HCT116 (cell line): ENCODE measurements around the gene MATR3. TPM values are rescaled to one million over a fixed set of nuclear protein-coding genes. Genes with fewer than 3 reads are reported as not detected.

Source experiments
- ATAC-seq: fragments of 200-7000 bp; cut with Tn5 transposase; 2 replicates; pipeline ENCODE4 v1.9.1; 2020; ENCODE audit warnings: mild to moderate bottlenecking, moderate library complexity
- BruUV-seq: library from RNA; stranded (reverse); fragments of 400-500 nt; replicated peaks from 2 replicates; lab custom pipeline; 2021; lab: Mats Ljungman, UMichigan
- CTCF ChIA-PET: fragments of 300-600 bp; sonication (Branson Sonifier 250); formaldehyde crosslinking; loops from one replicate; lab custom pipeline; 2021; ENCODE audit warnings: antibody characterized with exemption; lab: Charles Lee
- POLR2A ChIA-PET: fragments of 300-600, 350-600 bp; sonication (Branson Sonifier 250); formaldehyde crosslinking; loops from one replicate; lab custom pipeline; 2021; ENCODE audit warnings: antibody characterized with exemption; lab: Charles Lee
- RAD21 ChIA-PET, 2 experiments: fragments of 300-600 bp; sonication (Branson Sonifier 250); formaldehyde crosslinking; loops; one replicate each; lab custom pipeline; 2023; ENCODE audit warnings: low total read pairs in 2 of 2; ENCODE audit not compliant: uncharacterized antibody in 2 of 2, unreplicated experiment in 2 of 2, low non-redundant PET in 1 of 2; lab: Charles Lee
- DNase-seq: peaks from one replicate; pipeline ENCODE4 v3.0.0-alpha.2; 2010; ENCODE audit warnings: low read depth, low spot score
- H2AFZ ChIP-seq: fragments of 200-600 bp; shearing (Covaris generic), sonication (generic); 2 replicates; pipeline ENCODE4 v1.6.1; 2017; ENCODE audit warnings: low read depth, mixed run types, mixed read lengths, antibody characterized with exemption, low read length; ENCODE audit not compliant: poor library complexity, severe bottlenecking
- H3K27ac ChIP-seq: 2 replicates; pipeline ENCODE4 v1.5.1; 2012; ENCODE audit warnings: low read depth, low read length
- H3K27me3 ChIP-seq: fragments of 200-600 bp; sonication (generic); 2 replicates; pipeline ENCODE4 v1.6.1; 2016; ENCODE audit warnings: mixed run types, low read length, mixed read lengths; ENCODE audit not compliant: insufficient read depth
- H3K36me3 ChIP-seq, 2 experiments: fragments of 200-500 bp in 1 of 2; fragments of 200-600 bp in 1 of 2; sonication (Bioruptor generic) in 1 of 2; sonication (generic) in 1 of 2; 2 replicates each; pipeline versions ENCODE4 v1.5.1 to v1.6.1; 2014 to 2016; ENCODE audit warnings: low read length in 2 of 2, inconsistent platforms in 1 of 2, mixed read lengths in 1 of 2, mixed run types in 1 of 2; ENCODE audit not compliant: insufficient read depth in 2 of 2, control insufficient read depth in 1 of 2
- H3K4me1 ChIP-seq, 2 experiments: fragments of 200-600 bp in 1 of 2; sonication (generic) in 1 of 2; 2 replicates each; pipeline versions ENCODE4 v1.5.1 to v1.6.1; 2012 to 2017; ENCODE audit warnings: low read length in 2 of 2, inconsistent platforms in 1 of 2, mild to moderate bottlenecking in 1 of 2, mixed read lengths in 1 of 2, mixed run types in 1 of 2, moderate library complexity in 1 of 2; ENCODE audit not compliant: insufficient read depth in 2 of 2, control insufficient read depth in 1 of 2
- H3K4me2 ChIP-seq: fragments of 200-600 bp; sonication (generic); 2 replicates; pipeline ENCODE4 v1.6.1; 2017; ENCODE audit warnings: mixed run types, low read length, mixed read lengths
- H3K4me3 ChIP-seq, 2 experiments: fragments of 200-600 bp in 1 of 2; sonication (generic) in 1 of 2; replicated peaks in 1 of 2; 2 replicates each; pipeline ENCODE4 v1.5.1; 2011 to 2016; ENCODE audit warnings: low read length in 2 of 2, control low read depth in 1 of 2, low read depth in 1 of 2, mild to moderate bottlenecking in 1 of 2, mixed read lengths in 1 of 2, mixed run types in 1 of 2
- H3K79me2 ChIP-seq: fragments of 200-600 bp; sonication (generic); 2 replicates; pipeline ENCODE4 v1.6.1; 2017; ENCODE audit warnings: mild to moderate bottlenecking, mixed run types, low read length, moderate library complexity, mixed read lengths; ENCODE audit not compliant: insufficient read depth
- H3K9ac ChIP-seq: fragments of 200-600 bp; sonication (generic); 2 replicates; pipeline ENCODE4 v1.6.1; 2016; ENCODE audit warnings: low read length, mixed read lengths
- H3K9me2 ChIP-seq: fragments of 200-600 bp; sonication (generic), shearing (Covaris generic); 2 replicates; pipeline ENCODE4 v1.6.1; 2017; ENCODE audit warnings: mixed run types, mild to moderate bottlenecking, moderate library complexity; ENCODE audit not compliant: insufficient read depth
- H3K9me3 ChIP-seq, 2 experiments: fragments of 200-500 bp in 1 of 2; fragments of 200-600 bp in 1 of 2; sonication (Bioruptor generic) in 1 of 2; sonication (generic) in 1 of 2; 2 replicates each; pipeline ENCODE4 v1.6.1; 2014 to 2017; ENCODE audit warnings: low read length in 2 of 2, mixed read lengths in 2 of 2, inconsistent platforms in 1 of 2, low read depth in 1 of 2, mild to moderate bottlenecking in 1 of 2, mixed run types in 1 of 2, moderate library complexity in 1 of 2; ENCODE audit not compliant: control insufficient read depth in 1 of 2, insufficient read depth in 1 of 2
- H4K20me1 ChIP-seq: fragments of 200-600 bp; sonication (generic), shearing (Covaris generic); 2 replicates; pipeline ENCODE4 v1.6.1; 2017; ENCODE audit warnings: mixed run types, mild to moderate bottlenecking, moderate library complexity; ENCODE audit not compliant: insufficient read depth
- CTCF ChIP-seq, 3 experiments: fragments of 200-600 bp in 1 of 3; sonication (generic) in 1 of 3; IDR thresholded peaks in 2 of 3; conservative IDR thresholded peaks in 1 of 3; 2 replicates each; pipeline ENCODE4 v1.5.1; 2012 to 2017; ENCODE audit warnings: low read depth in 2 of 3, low read length in 2 of 3, antibody characterized with exemption in 1 of 3, borderline replicate concordance in 1 of 3, control low read depth in 1 of 3, mild to moderate bottlenecking in 1 of 3, mixed read lengths in 1 of 3, mixed run types in 1 of 3, moderate library complexity in 1 of 3; ENCODE audit not compliant: insufficient read depth in 1 of 3
- EGR1 ChIP-seq: IDR thresholded peaks from 2 replicates; pipeline ENCODE4 v1.6.1; 2012; ENCODE audit warnings: low read depth
- EZH2phosphoT487 ChIP-seq: fragments of 200-600 bp; IDR thresholded peaks from 2 replicates; pipeline ENCODE4 v1.6.1; 2018; ENCODE audit warnings: antibody characterized with exemption, borderline replicate concordance
- FOSL1 ChIP-seq: IDR thresholded peaks from 2 replicates; pipeline ENCODE4 v1.6.1; 2012; ENCODE audit warnings: low read depth
- JUND ChIP-seq: IDR thresholded peaks from 2 replicates; pipeline ENCODE4 v1.6.1; 2012
- POLR2A ChIP-seq: IDR thresholded peaks from 2 replicates; pipeline ENCODE4 v1.7.0; 2011; ENCODE audit warnings: borderline replicate concordance; ENCODE audit not compliant: insufficient read depth, insufficient read length; ENCODE audit errors: extremely low read depth
- POLR2AphosphoS5 ChIP-seq: IDR thresholded peaks from 2 replicates; pipeline ENCODE4 v1.6.1; 2011; ENCODE audit warnings: mild to moderate bottlenecking, low read depth, low read length, moderate library complexity
- SIN3A ChIP-seq: IDR thresholded peaks from 2 replicates; pipeline ENCODE4 v1.6.1; 2012; ENCODE audit warnings: low read depth
- SP1 ChIP-seq: IDR thresholded peaks from 2 replicates; pipeline ENCODE4 v1.6.1; 2012; ENCODE audit warnings: low read depth
- SRF ChIP-seq: IDR thresholded peaks from 2 replicates; pipeline ENCODE4 v1.6.1; 2012; ENCODE audit warnings: low read depth
- TCF7L2 ChIP-seq: IDR thresholded peaks from 2 replicates; pipeline ENCODE4 v1.7.0; 2011; ENCODE audit warnings: borderline replicate concordance, inconsistent platforms; ENCODE audit not compliant: insufficient read depth, insufficient read length; ENCODE audit errors: extremely low read depth
- YY1 ChIP-seq: IDR thresholded peaks from 2 replicates; pipeline ENCODE4 v1.6.1; 2011; ENCODE audit warnings: low read length, low read depth, moderate library complexity, mild to moderate bottlenecking; ENCODE audit not compliant: insufficient replicate concordance; ENCODE audit errors: extremely low read depth
- ZFX ChIP-seq: fragments of 450-650 bp; IDR thresholded peaks from 2 replicates; pipeline ENCODE4 v1.6.1; 2017
- ZNF274 ChIP-seq: fragments of 200-500 bp; sonication (Bioruptor generic); IDR thresholded peaks from 2 replicates; pipeline ENCODE4 v1.6.1; 2014; ENCODE audit warnings: mild to moderate bottlenecking, low read depth, low read length, inconsistent platforms
- intact Hi-C: fragments of 100-400 bp; cut with micrococcal nuclease; formaldehyde crosslinking; loops from 2 replicates; pipeline ENCODE4 v1.10.0; 2022
- total RNA-seq: library from RNA; stranded (reverse); gene quantifications from one replicate; pipeline ENCODE4 v1.2.1, GENCODE V29; 2021; ENCODE audit not compliant: unreplicated experiment
- TF ChIP-seq, protein P1 (sequence below): IDR thresholded peaks from 2 replicates; pipeline ENCODE4 v1.6.1; 2011; ENCODE audit warnings: mild to moderate bottlenecking, low read length, moderate library complexity; ENCODE audit not compliant: insufficient replicate concordance; ENCODE audit errors: extremely low read depth
- TF ChIP-seq, protein P2 (sequence below): IDR thresholded peaks from 2 replicates; pipeline ENCODE4 v1.6.1; 2012
- TF ChIP-seq, protein P3 (sequence below): IDR thresholded peaks from 2 replicates; pipeline ENCODE4 v1.6.1; 2012; ENCODE audit warnings: low read depth

The MATR3 gene
- total RNA-seq, 1 experiment from 2014 or later, result 123 TPM

GRCh38 chr5:139369181-139369580 lies 75.6 kb downstream of the MATR3 start:
- BruUV-seq, result TSS peak; percentile 40
- H3K27me3 ChIP-seq, result no peaks in the 10 kb centered on the region

More at GRCh38 chr5:139369181-139369580, 75.6 kb downstream of the MATR3 start:
- CTCF ChIA-PET, result interaction anchor here (1.4 kb wide), 2 partner anchors 27 to 97 kb away, joined by 4 to 6 read pairs; partner anchors contain the start of gene PAIP2
- intact Hi-C loops, result no loop called here
- Histone ChIP-seq H3K9ac (no peak overlapping the region), H4K20me1 (no peaks in the 10 kb centered on the region), H3K36me3 (peaks cover 22 to 28% of the 10 kb centered on the region in 2 experiments; a peak in 3 of 4 replicates), H3K4me3 (no peak overlapping the region), H3K9me2 (no peaks in the 10 kb centered on the region), H3K4me1 (peaks cover 20 to 22% of the 10 kb centered on the region in 2 experiments), H3K9me3 (no peaks in the 10 kb centered on the region), H3K79me2 (0 out of 2 replicates have a peak, but pooled peaks cover under 1% of the 10 kb centered on the region), H3K27ac (no peak overlapping the region)
- RAD21 ChIA-PET, result no interaction called here
- POLR2A ChIA-PET, result no interaction called here
- DNase-seq, result no peak
- TF ChIP-seq, protein P1, sequence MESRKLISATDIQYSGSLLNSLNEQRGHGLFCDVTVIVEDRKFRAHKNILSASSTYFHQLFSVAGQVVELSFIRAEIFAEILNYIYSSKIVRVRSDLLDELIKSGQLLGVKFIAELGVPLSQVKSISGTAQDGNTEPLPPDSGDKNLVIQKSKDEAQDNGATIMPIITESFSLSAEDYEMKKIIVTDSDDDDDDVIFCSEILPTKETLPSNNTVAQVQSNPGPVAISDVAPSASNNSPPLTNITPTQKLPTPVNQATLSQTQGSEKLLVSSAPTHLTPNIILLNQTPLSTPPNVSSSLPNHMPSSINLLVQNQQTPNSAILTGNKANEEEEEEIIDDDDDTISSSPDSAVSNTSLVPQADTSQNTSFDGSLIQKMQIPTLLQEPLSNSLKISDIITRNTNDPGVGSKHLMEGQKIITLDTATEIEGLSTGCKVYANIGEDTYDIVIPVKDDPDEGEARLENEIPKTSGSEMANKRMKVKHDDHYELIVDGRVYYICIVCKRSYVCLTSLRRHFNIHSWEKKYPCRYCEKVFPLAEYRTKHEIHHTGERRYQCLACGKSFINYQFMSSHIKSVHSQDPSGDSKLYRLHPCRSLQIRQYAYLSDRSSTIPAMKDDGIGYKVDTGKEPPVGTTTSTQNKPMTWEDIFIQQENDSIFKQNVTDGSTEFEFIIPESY, result no peak
- no peak for TF ChIP-seq EGR1
- no peak for TF ChIP-seq JUND
- TF ChIP-seq EZH2phosphoT487, result no peak
- TF ChIP-seq SIN3A, result no peak
- TF ChIP-seq CTCF (IDR thresholded peaks at IDR 0.05 in 2 of 3, conservative IDR thresholded peaks at IDR 0.05 in 1 of 3; ENCODE audit: borderline replicate concordance in 1 of 3, insufficient read depth in 1 of 3, low read depth in 2 of 3, low read length in 2 of 3), result no peak
- TF ChIP-seq, protein P2, sequence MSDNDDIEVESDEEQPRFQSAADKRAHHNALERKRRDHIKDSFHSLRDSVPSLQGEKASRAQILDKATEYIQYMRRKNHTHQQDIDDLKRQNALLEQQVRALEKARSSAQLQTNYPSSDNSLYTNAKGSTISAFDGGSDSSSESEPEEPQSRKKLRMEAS, result no peak
- TF ChIP-seq FOSL1, result no peak
- TF ChIP-seq POLR2AphosphoS5, result no peak
- TF ChIP-seq, protein P3, sequence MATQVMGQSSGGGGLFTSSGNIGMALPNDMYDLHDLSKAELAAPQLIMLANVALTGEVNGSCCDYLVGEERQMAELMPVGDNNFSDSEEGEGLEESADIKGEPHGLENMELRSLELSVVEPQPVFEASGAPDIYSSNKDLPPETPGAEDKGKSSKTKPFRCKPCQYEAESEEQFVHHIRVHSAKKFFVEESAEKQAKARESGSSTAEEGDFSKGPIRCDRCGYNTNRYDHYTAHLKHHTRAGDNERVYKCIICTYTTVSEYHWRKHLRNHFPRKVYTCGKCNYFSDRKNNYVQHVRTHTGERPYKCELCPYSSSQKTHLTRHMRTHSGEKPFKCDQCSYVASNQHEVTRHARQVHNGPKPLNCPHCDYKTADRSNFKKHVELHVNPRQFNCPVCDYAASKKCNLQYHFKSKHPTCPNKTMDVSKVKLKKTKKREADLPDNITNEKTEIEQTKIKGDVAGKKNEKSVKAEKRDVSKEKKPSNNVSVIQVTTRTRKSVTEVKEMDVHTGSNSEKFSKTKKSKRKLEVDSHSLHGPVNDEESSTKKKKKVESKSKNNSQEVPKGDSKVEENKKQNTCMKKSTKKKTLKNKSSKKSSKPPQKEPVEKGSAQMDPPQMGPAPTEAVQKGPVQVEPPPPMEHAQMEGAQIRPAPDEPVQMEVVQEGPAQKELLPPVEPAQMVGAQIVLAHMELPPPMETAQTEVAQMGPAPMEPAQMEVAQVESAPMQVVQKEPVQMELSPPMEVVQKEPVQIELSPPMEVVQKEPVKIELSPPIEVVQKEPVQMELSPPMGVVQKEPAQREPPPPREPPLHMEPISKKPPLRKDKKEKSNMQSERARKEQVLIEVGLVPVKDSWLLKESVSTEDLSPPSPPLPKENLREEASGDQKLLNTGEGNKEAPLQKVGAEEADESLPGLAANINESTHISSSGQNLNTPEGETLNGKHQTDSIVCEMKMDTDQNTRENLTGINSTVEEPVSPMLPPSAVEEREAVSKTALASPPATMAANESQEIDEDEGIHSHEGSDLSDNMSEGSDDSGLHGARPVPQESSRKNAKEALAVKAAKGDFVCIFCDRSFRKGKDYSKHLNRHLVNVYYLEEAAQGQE, result no peak
- TF ChIP-seq SRF, result no peak
- no peak for TF ChIP-seq ZNF274
- no peak for TF ChIP-seq YY1
- TF ChIP-seq ZFX, result no peak
- no peak for TF ChIP-seq SP1
- no peak for TF ChIP-seq POLR2A
- no peak for TF ChIP-seq TCF7L2
- TF ChIP-seq, all 23 proteins: peak for 0
- ATAC-seq, result no peak
- no peak overlapping the region for H3K4me2 ChIP-seq
- no peak overlapping the region for H2AFZ ChIP-seq
